DMS53 (cell line): ENCODE data around the gene IL36B.
A peak's percentile ranks its signal among the peaks of the same experiment; 100 is the strongest.

Source experiments
- DNase-seq: peaks from one replicate; lab custom pipeline; 2025; lab: John Stamatoyannopoulos, UW

IL36B gene

GRCh38 chr2:113076954-113077669 is 24.4 kb upstream of the IL36B start:
- DNase-seq: peak; percentile 63

DNA sequence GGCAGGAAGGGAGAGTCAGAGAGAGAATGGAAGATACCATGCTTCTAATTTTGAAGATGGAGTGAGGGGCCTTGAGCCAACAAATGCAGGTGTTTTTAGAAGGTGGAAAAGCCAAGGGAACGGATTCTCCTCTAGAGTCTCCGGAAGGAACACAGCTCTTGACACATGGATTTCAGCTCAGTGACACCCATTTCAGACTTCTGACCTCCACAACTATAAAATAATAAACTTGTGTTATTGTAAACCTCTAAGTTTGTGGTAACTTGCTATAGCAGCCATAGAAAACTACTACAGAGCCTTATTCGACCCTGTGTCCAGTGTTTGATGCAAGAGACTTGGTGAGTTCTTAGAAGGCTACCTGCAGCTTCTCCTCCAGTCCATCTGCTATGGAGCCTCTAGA is 22.9 kb upstream of the IL36B start:
- DNase-seq: no peak

- no peak for DNase-seq
Measured at GRCh38 chr2:113075030-113075429, 22.4 kb upstream of the IL36B start.

DNA sequence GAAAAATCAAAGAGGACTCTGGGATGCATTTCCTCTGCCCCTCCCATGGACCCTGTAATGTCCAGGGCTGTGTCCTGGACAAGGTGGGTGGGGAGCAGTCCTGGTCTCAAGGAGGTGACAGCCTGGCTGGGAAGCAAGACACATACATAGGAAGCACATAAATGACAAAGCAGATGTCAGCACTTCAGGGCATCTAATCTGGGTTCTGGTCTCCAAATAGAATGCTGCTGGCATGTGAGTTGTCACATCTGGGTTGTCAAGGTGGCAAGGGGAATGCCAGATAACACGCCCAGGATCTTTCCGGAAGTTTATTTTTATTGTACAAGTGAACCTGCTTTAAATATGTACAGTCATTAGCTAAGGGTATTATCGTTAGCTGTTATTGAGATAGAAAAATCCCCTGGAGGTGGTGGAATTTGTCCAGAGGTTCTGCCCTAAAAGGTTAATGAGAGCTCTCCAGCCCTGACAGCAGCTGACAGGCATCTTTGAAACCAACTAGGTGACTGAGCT is 20.7 kb upstream of the IL36B start:
- DNase-seq: no peak

GRCh38 chr2:113072584-113072983 is 19.9 kb upstream of the IL36B start:
- no peak for DNase-seq

GRCh38 chr2:113070606-113070975 is 17.9 kb upstream of the IL36B start:
- DNase-seq: no peak

- no peak for DNase-seq
Measured at GRCh38 chr2:113069676-113070605, 17.3 kb upstream of the IL36B start.

DNA sequence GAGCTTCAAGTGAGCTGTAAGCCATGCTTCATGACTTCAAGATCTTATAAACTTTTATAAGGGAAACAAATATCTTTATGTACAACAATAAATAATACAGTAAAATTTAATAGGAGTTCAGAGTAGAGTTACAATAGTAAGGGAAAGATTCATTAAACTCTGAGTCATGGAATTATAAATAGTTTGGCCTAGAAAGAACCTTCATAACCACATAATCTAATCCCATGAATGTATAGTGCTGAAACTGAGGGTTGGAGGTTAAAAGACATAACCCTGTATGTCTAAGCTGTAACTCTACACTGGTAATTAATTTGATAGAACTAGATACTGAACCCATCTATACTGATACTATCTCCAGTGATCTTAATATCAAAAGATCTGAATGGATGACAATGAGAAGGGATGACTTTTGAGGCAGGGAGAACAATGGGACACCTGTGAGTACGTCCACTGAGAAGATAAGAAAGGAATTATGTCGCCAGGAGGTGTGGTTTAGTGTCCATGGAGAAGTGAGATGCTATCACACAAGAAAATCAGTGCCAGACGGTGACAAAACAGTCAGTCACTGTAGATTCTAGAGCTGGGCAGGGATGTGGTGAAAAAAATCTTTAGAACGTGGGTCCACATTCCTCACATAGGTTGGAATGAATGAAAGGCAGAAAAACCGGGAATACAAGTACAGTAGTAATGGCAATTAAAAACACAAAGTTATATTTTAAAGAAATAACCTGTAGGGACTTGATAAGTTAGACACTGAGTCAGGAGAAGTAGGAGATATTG is 16.2 kb upstream of the IL36B start:
- no peak for DNase-seq

GRCh38 chr2:113068249-113068648 is 15.6 kb upstream of the IL36B start:
- no peak for DNase-seq

GRCh38 chr2:113067681-113068080 is 15.0 kb upstream of the IL36B start, which contains the start of gene IL1F10:
TSS of gene IL1F10 (plus strand) at chr2:113067970. CDS start at chr2:113072739, 4,769 bp downstream.
- DNase-seq: no peak

DNA sequence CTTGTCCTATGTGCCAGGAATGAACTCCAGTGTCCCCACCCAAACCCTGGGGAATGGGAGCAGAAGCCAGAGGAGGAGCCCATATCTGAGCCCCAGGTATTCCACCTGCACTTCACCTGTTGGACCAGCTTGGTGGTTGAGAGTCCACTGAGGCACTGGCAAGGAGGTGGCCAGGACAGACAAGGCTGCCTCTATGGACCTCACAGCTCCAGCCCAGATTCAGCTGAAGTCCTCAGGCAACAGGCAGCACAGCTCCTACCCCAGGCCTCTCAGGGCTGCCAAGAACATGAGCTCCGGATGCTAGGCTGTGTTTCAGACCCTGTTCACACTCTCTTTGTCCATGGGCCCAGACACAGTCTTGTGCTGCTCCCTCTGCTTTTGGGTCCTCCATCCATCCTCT is 12.2 kb upstream of the IL36B start:
- DNase-seq: no peak

DNA sequence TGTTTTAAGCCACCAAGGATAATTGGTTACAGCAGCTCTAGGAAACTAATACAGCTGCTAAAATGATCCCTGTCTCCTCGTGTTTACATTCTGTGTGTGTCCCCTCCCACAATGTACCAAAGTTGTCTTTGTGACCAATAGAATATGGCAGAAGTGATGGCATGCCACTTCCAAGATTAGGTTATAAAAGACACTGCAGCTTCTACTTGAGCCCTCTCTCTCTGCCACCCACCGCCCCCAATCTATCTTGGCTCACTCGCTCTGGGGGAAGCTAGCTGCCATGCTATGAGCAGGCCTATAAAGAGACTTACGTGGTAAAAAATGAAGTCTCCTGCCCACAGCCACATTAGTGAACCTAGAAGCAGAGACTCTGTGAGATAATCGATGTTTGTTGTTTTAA is 11.6 kb upstream of the IL36B start:
- DNase-seq: no peak

DNA sequence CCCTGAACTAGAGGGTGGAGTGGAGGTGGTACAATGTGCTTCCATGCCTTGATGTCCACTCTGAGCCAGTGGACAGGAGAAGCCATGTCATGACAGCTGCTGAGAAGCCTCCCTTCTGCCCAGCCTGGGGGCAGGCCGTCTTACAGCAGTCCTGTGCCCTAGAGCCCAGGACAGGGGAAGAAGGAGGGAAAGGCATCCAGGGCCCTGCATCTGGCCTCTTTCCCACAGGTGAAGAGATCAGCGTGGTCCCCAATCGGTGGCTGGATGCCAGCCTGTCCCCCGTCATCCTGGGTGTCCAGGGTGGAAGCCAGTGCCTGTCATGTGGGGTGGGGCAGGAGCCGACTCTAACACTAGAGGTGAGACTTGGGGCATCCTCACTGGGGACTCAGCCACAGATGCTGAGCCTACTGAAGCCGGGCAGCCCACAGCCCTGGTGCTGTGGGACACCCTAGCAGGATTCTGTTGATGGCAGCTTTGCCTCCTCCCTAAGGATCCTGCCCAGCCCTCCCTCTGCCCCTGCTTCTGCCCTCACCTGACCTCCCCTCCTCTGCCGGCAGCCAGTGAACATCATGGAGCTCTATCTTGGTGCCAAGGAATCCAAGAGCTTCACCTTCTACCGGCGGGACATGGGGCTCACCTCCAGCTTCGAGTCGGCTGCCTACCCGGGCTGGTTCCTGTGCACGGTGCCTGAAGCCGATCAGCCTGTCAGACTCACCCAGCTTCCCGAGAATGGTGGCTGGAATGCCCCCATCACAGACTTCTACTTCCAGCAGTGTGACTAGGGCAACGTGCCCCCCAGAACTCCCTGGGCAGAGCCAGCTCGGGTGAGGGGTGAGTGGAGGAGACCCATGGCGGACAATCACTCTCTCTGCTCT is 9.5 kb upstream of the IL36B start:
- DNase-seq: no peak

DNA sequence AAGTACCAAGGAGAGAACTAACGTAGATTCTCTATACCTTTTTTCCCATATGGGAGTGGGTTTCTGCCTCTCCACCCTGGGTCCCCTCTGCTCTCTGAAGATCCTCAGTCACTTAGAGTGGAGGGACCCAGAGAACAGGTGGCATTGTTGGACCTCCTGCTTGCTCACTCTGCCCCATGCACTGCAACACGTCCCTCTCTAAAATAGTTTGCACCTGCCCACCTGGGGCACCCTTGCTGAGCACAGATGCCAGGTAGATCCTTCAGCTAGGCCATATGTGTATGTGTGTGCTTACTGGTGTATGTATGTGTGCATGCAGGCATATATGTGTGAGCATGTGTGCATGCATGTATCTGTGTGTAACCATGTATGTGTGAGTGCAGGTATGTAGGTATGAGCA is 8.6 kb upstream of the IL36B start:
- no peak for DNase-seq

- DNase-seq: no peak
Measured at GRCh38 chr2:113060796-113061195, 8.1 kb upstream of the IL36B start.

GRCh38 chr2:113060396-113060795 is 7.7 kb upstream of the IL36B start:
- no peak for DNase-seq

- DNase-seq: peak; percentile 30
Measured at GRCh38 chr2:113058998-113059960, 6.6 kb upstream of the IL36B start, which contains the start of gene IL36RN. TSS of gene IL36RN (plus strand) at chr2:113059198. CDS start at chr2:113059439, 241 bp downstream.

- DNase-seq: peak; percentile 89
Measured at GRCh38 chr2:113058411-113058994, 5.8 kb upstream of the IL36B start.

- no peak for DNase-seq
Measured at GRCh38 chr2:113057117-113057516, 4.5 kb upstream of the IL36B start.

DNA sequence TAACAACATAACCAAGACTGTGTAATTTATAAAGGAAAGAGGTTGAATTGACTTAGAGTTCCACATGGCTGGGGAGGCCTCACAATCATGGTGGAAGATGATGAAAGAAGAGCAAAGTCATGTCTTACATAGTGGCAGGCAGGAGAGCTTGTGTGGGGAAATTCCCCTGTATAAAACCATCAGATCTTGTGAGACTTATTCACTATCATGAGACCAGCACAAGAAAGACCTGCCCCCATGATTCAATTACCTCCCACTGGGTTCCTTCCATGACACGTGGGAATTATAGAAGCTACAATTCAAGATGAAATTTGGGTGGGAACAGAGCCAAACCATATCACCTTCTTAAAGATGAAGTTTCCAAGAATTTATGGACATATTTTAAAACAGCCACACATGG is 3.9 kb upstream of the IL36B start:
- no peak for DNase-seq
